ENCODE results near the gene BANK1.

The BANK1 gene

DNA sequence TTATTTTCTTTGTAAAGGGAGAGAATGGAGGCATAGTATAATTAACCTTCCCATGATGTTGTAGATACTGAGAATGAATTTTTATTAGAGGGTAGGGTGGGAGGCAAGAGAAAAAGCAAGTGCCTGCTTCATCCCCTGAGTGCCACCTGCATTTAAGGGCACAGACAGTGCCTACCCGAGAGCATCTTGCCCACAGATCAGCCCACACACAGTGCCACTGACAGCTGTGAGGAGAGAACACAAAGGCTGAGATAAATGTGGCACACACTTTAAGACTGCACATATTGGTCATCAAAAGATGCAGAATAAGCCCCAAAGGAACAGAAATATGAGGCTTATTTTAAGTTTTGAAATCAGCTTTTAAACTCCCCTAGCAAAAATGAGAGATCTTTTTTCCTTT, 304.0 kb downstream of the BANK1 start:
- TF ChIP-seq, protein P1, sequence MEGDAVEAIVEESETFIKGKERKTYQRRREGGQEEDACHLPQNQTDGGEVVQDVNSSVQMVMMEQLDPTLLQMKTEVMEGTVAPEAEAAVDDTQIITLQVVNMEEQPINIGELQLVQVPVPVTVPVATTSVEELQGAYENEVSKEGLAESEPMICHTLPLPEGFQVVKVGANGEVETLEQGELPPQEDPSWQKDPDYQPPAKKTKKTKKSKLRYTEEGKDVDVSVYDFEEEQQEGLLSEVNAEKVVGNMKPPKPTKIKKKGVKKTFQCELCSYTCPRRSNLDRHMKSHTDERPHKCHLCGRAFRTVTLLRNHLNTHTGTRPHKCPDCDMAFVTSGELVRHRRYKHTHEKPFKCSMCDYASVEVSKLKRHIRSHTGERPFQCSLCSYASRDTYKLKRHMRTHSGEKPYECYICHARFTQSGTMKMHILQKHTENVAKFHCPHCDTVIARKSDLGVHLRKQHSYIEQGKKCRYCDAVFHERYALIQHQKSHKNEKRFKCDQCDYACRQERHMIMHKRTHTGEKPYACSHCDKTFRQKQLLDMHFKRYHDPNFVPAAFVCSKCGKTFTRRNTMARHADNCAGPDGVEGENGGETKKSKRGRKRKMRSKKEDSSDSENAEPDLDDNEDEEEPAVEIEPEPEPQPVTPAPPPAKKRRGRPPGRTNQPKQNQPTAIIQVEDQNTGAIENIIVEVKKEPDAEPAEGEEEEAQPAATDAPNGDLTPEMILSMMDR (IDR thresholded peaks at IDR 0.05): no peak
- Mint-ChIP-seq H3K27ac (no peak overlapping the region), H3K4me1 (no peaks in the 10 kb centered on the region), H3K36me3 (ENCODE audit: low read depth) (no peaks in the 10 kb centered on the region), H3K4me3 (no peak overlapping the region), H3K9me3 (no peaks in the 10 kb centered on the region), H3K27me3 (ENCODE audit: low read depth, poor library complexity) (peaks cover 4% of the 10 kb centered on the region)
- DNase-seq: no peak

DNA sequence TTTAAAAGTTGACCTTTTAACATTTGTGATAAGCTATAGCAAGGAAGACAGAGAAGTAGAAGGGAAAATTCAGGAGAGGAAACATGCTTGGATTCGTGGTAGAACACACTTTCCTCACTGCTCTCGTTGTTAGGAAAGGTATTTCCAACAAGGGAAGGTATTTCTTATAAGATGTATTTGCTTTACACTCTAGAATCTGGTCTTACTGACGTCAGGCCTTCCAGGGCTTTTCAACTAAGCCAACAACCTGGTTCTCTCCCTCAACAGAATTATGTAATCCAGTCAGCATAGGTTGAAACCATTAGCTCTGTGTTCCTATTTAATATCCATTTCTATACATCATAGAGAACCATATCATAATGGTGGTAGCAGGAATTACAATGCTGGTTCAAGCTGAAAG, 312.8 kb downstream of the BANK1 start:
- Mint-ChIP-seq H3K9me3 (peaks cover 34% of the 10 kb centered on the region), H3K4me1 (no peaks in the 10 kb centered on the region), H3K27me3 (ENCODE audit: low read depth, poor library complexity) (no peaks in the 10 kb centered on the region), H3K27ac (no peak overlapping the region), H3K4me3 (no peak overlapping the region), H3K36me3 (ENCODE audit: low read depth) (no peaks in the 10 kb centered on the region)
- TF ChIP-seq, protein P1 (IDR thresholded peaks at IDR 0.05): no peak
- DNase-seq: no peak

DNA sequence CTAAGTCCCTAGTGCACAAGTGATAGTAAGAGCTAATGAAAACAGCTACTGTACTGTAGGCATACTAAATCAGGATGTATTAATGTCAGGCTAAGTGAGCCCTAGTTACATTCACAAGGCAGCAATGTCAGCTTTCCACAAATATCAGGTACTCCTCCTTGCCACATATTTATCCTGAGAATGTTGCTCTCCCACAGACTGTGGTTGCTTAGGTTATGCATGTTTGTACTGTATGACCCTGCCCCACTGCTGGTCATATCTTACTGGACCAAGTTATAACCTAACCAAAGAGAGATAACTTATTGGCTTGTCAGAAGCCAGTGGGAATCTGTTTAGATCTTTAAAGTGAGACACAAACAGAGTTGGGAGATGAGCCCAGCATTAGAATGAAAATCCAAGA, 313.7 kb downstream of the BANK1 start:
- H3K27me3 Mint-ChIP-seq (ENCODE audit: low read depth, poor library complexity): no peaks in the 10 kb centered on the region
- H3K4me1 Mint-ChIP-seq: no peaks in the 10 kb centered on the region
- no peak for DNase-seq
- TF ChIP-seq, protein P1 (IDR thresholded peaks at IDR 0.05): no peak
- H3K9me3 Mint-ChIP-seq: peaks cover 34% of the 10 kb centered on the region
- no peaks in the 10 kb centered on the region for H3K36me3 Mint-ChIP-seq (ENCODE audit: low read depth)
- no peak overlapping the region for H3K27ac Mint-ChIP-seq
- H3K4me3 Mint-ChIP-seq: no peak overlapping the region

DNA sequence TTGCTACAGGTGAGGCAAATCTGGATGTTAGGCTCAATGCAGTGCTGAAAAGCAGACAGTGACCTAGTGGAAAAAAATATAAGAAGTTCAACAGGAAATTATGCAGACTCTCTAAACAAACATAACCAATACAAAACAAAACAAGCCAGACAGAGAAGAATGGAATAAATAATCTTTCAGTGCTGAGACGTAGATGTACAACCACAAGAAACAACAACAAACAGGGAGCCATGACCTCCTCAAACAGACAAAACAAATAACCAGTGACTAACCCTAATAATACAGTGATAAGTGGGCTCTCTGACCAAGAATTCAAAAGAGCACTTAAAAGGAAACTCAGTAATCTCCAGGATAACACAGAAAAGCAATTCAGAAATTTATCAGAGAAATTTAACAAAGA, 315.5 kb downstream of the BANK1 start:
- no peak overlapping the region for H3K4me3 Mint-ChIP-seq
- DNase-seq: no peak
- TF ChIP-seq, protein P1 (IDR thresholded peaks at IDR 0.05): no peak
- H3K27me3 Mint-ChIP-seq (ENCODE audit: low read depth, poor library complexity): no peaks in the 10 kb centered on the region
- no peaks in the 10 kb centered on the region for H3K4me1 Mint-ChIP-seq
- no peak overlapping the region for H3K27ac Mint-ChIP-seq
- H3K36me3 Mint-ChIP-seq (ENCODE audit: low read depth): no peaks in the 10 kb centered on the region
- peaks cover 34% of the 10 kb centered on the region for H3K9me3 Mint-ChIP-seq

DNA sequence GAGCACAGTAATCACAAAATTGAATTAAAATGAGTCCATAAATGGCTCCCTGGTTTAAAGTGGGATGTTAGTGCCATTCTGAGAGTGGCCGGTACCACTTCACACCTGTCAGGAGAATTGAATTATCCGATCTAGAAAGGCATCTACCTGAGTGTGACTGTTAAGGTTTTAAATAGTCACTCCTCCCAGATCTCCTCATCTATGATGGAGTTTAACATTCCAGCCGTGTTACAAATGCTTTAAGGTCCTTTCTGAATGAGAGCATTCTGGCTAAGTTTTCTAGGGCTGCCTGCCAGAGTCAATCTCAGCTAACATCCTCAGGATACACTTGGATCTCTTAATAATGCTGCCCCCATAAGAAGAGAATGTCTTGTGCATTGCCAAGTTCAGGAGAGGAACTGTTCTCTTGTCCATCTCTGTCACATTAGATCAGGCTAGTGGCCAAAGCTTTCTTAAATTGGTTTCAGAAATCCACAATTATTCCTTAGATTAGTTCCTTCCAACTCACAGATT, 323.6 kb downstream of the BANK1 start:
- TF ChIP-seq, protein P1 (IDR thresholded peaks at IDR 0.05): no peak
- no peaks in the 10 kb centered on the region for H3K9me3 Mint-ChIP-seq
- no peak overlapping the region for H3K27ac Mint-ChIP-seq
- no peaks in the 10 kb centered on the region for H3K36me3 Mint-ChIP-seq (ENCODE audit: low read depth)
- H3K4me3 Mint-ChIP-seq: no peak overlapping the region
- H3K4me1 Mint-ChIP-seq: no peaks in the 10 kb centered on the region
- DNase-seq: no peak
- H3K27me3 Mint-ChIP-seq (ENCODE audit: low read depth, poor library complexity): no peaks in the 10 kb centered on the region

DNA sequence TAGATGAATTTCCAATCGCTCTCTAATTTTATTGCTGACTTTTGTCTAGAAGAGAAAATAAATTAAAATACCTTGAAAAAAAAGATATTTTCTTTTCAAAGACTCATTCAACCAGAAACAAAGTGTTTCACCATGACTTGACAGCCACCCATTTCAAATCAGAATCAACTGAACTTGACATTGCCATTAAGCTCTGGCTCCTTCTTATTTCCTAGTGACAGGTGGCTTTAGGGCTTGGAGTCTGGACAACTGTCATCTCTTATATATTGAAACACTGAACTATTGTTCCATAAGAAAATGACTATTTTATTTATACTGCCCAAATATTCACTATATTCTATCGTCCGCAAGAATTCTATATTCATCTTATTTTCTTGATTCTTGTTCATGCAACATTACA, 325.6 kb downstream of the BANK1 start:
- no peak overlapping the region for H3K4me3 Mint-ChIP-seq
- no peak overlapping the region for H3K27ac Mint-ChIP-seq
- TF ChIP-seq, protein P1 (IDR thresholded peaks at IDR 0.05): no peak
- DNase-seq: no peak
- H3K27me3 Mint-ChIP-seq (ENCODE audit: low read depth, poor library complexity): peaks cover 3% of the 10 kb centered on the region
- H3K36me3 Mint-ChIP-seq (ENCODE audit: low read depth): no peaks in the 10 kb centered on the region
- H3K4me1 Mint-ChIP-seq: no peaks in the 10 kb centered on the region
- H3K9me3 Mint-ChIP-seq: peaks cover 6% of the 10 kb centered on the region
